ENCODE measurements around the gene FRS2. TPM values are rescaled to one million over a fixed set of nuclear protein-coding genes. Genes with fewer than 3 reads are reported as not detected.

The FRS2 gene
- total RNA-seq, 1 experiment from 2014 or later, result 23.3 TPM

GRCh38 chr12:69514111-69514510, 43.9 kb downstream of the FRS2 start:
- CTCF ChIA-PET, result no interaction called here
- no peaks in the 10 kb centered on the region for H3K27me3 ChIP-seq (ENCODE audit: insufficient read depth, low read depth)

GRCh38 chr12:69514845-69515244, 44.7 kb downstream of the FRS2 start:
- no peak for DNase-seq
- H3K4me2 ChIP-seq, result no peak overlapping the region
- H3K9me3 ChIP-seq (ENCODE audit: insufficient read depth, low read depth), result no peaks in the 10 kb centered on the region
- no peak overlapping the region for H3K4me3 ChIP-seq
- intact Hi-C loops (cut with micrococcal nuclease; ENCODE audit: unreplicated experiment), result no loop called here
- peaks cover 73% of the 10 kb centered on the region for H3K79me2 ChIP-seq (ENCODE audit: low read depth)
- ChIA-PET POLR2A (ENCODE audit: unreplicated experiment) (interaction anchor here (0.7 kb wide), 1 partner anchor 417 kb away, joined by 3 read pairs; no protein-coding TSS in a partner anchor), CTCF (no interaction called here)
- no peak overlapping the region for H3K27ac ChIP-seq
- TF ChIP-seq CTCF (conservative IDR thresholded peaks at IDR 0.05), result no peak
- no peak for TF ChIP-seq EZH2 (IDR thresholded peaks at IDR 0.05; ENCODE audit: low read depth)
- H3K9me2 ChIP-seq (ENCODE audit: insufficient read depth), result no peaks in the 10 kb centered on the region
- no peaks in the 10 kb centered on the region for H3K4me1 ChIP-seq (replicated peaks; ENCODE audit: insufficient read depth)
- no peak overlapping the region for H2AFZ ChIP-seq
- H3F3A ChIP-seq (ENCODE audit: insufficient read depth, low read depth), result peaks cover 6% of the 10 kb centered on the region; the same call in 1 of the 2 replicates
- no peaks in the 10 kb centered on the region for H3K27me3 ChIP-seq (ENCODE audit: insufficient read depth, low read depth)
- no TSS peak for BruUV-seq (replicated peaks)
- no peaks in the 10 kb centered on the region for H3K36me3 ChIP-seq (ENCODE audit: low read depth)
- peaks cover 19% of the 10 kb centered on the region for H4K20me1 ChIP-seq (ENCODE audit: insufficient read depth)

More at GRCh38 chr12:69514111-69514510, 43.9 kb downstream of the FRS2 start:
- H3K4me3 ChIP-seq, result no peak overlapping the region
- no peak overlapping the region for H2AFZ ChIP-seq
- peaks cover 22% of the 10 kb centered on the region for H4K20me1 ChIP-seq (ENCODE audit: insufficient read depth)
- H3K4me1 ChIP-seq (replicated peaks; ENCODE audit: insufficient read depth), result no peaks in the 10 kb centered on the region
- H3K79me2 ChIP-seq (ENCODE audit: low read depth), result peaks cover 73% of the 10 kb centered on the region
- peaks cover 6% of the 10 kb centered on the region; the same call in 1 of the 2 replicates for H3F3A ChIP-seq (ENCODE audit: insufficient read depth, low read depth)
- intact Hi-C loops (cut with micrococcal nuclease; ENCODE audit: unreplicated experiment), result no loop called here
- TF ChIP-seq EZH2 (IDR thresholded peaks at IDR 0.05; ENCODE audit: low read depth) (no peak), CTCF (conservative IDR thresholded peaks at IDR 0.05) (no peak)
- no peaks in the 10 kb centered on the region for H3K36me3 ChIP-seq (ENCODE audit: low read depth)
- H3K9me3 ChIP-seq (ENCODE audit: insufficient read depth, low read depth), result no peaks in the 10 kb centered on the region
- no peak overlapping the region for H3K27ac ChIP-seq
- no peak for DNase-seq
- BruUV-seq (replicated peaks), result no TSS peak
- H3K9me2 ChIP-seq (ENCODE audit: insufficient read depth), result no peaks in the 10 kb centered on the region
- POLR2A ChIA-PET (ENCODE audit: unreplicated experiment), result interaction anchor here (0.7 kb wide), 1 partner anchor 416 kb away, joined by 3 read pairs; no protein-coding TSS in a partner anchor
- no peak overlapping the region for H3K4me2 ChIP-seq

- H3K4me2 ChIP-seq, result no peak overlapping the region
- peaks cover 74% of the 10 kb centered on the region for H3K79me2 ChIP-seq (ENCODE audit: low read depth)
- H2AFZ ChIP-seq, result no peak overlapping the region
- no peak for DNase-seq
- no TSS peak for BruUV-seq (replicated peaks)
- H3K4me1 ChIP-seq (replicated peaks; ENCODE audit: insufficient read depth), result no peaks in the 10 kb centered on the region
- no peaks in the 10 kb centered on the region for H3K9me3 ChIP-seq (ENCODE audit: insufficient read depth, low read depth)
- no peak overlapping the region for H3K27ac ChIP-seq
- H3K27me3 ChIP-seq (ENCODE audit: insufficient read depth, low read depth), result no peaks in the 10 kb centered on the region
- intact Hi-C loops (cut with micrococcal nuclease; ENCODE audit: unreplicated experiment), result no loop called here
- H3K4me3 ChIP-seq, result no peak overlapping the region
- H3K36me3 ChIP-seq (ENCODE audit: low read depth), result no peaks in the 10 kb centered on the region
- H4K20me1 ChIP-seq (ENCODE audit: insufficient read depth), result peaks cover 19% of the 10 kb centered on the region
- peaks cover 6% of the 10 kb centered on the region; the same call in 1 of the 2 replicates for H3F3A ChIP-seq (ENCODE audit: insufficient read depth, low read depth)
- POLR2A ChIA-PET (ENCODE audit: unreplicated experiment), result interaction anchor here (0.6 kb wide), 1 partner anchor 45 kb away, joined by 4 read pairs; the partner anchor contains the start of gene FRS2
- H3K9me2 ChIP-seq (ENCODE audit: insufficient read depth), result no peaks in the 10 kb centered on the region
- TF ChIP-seq CTCF (conservative IDR thresholded peaks at IDR 0.05), result no peak
- no peak for TF ChIP-seq EZH2 (IDR thresholded peaks at IDR 0.05; ENCODE audit: low read depth)
- CTCF ChIA-PET, result no interaction called here
Observed at GRCh38 chr12:69515394-69515930, 45.3 kb downstream of the FRS2 start.

Data from PC-9 (cell line).